HepG2 (cell line): ENCODE data around the gene LYRM4. TPM values are rescaled to one million over a fixed set of nuclear protein-coding genes. Genes with fewer than 3 reads are reported as not detected.

Experiments used
- ATAC-seq: fragments of 200-7000 bp; cut with Tn5 transposase; 3 replicates; pipeline ENCODE4 v1.9.1; 2020; ENCODE audit warnings: mild to moderate bottlenecking, moderate library complexity
- BruUV-seq: library from RNA; stranded (reverse); fragments of 400-500 nt; replicated peaks from 2 replicates; lab custom pipeline; 2021; lab: Mats Ljungman, UMichigan
- CTCF ChIA-PET: fragments of 300-600 bp; formaldehyde crosslinking; extraction: SDS; loops from one replicate; lab custom pipeline; 2021; ENCODE audit warnings: low total read pairs, inconsistent platforms, low intra/inter-chr PET ratio; lab: Yijun Ruan, JAX
- POLR2A ChIA-PET: fragments of 350-600 bp; sonication (Branson Sonifier 250); formaldehyde crosslinking; loops from one replicate; lab custom pipeline; 2020; ENCODE audit warnings: antibody characterized with exemption, inconsistent platforms; lab: Yijun Ruan, JAX
- DNase-seq: peaks from one replicate; pipeline ENCODE4 v3.0.0-alpha.2; 2015; ENCODE audit warnings: low spot score
- FAIRE-seq: peaks from 3 replicates; lab custom pipeline; 2011; peaks lifted over from hg19 to GRCh38; lab: Jason Lieb, UNC
- H2AFZ ChIP-seq: one replicate; pipeline ENCODE4 v1.6.1; 2011; ENCODE audit warnings: low read length, inconsistent platforms
- H3K27ac ChIP-seq: fragments of 300-600 bp; 3 replicates; pipeline ENCODE4 v1.8.0; 2011; ENCODE audit warnings: mixed run types, mild to moderate bottlenecking, mixed read lengths, low read length, inconsistent platforms; ENCODE audit not compliant: insufficient read depth; ENCODE audit errors: extremely low read length
- H3K27me3 ChIP-seq, 2 experiments: fragments of 200-600 bp in 1 of 2; 2 replicates in 1 of 2; 3 replicates in 1 of 2; pipeline versions ENCODE4 v1.6.0 to v1.8.0; 2011; ENCODE audit warnings: low read length in 2 of 2, mild to moderate bottlenecking in 2 of 2, moderate library complexity in 2 of 2, inconsistent platforms in 1 of 2; ENCODE audit not compliant: insufficient read depth in 2 of 2, control insufficient read depth in 1 of 2
- H3K36me3 ChIP-seq, 2 experiments: fragments of 200-600 bp in 1 of 2; replicated peaks in 1 of 2; 2 replicates in 1 of 2; 3 replicates in 1 of 2; pipeline versions ENCODE4 v1.5.1 to v1.8.0; 2011; ENCODE audit warnings: low read length in 2 of 2, inconsistent platforms in 1 of 2; ENCODE audit not compliant: insufficient read depth in 2 of 2, control insufficient read depth in 1 of 2
- H3K4me1 ChIP-seq: 2 replicates; pipeline ENCODE4 v1.5.1; 2012; ENCODE audit warnings: low read length, inconsistent platforms; ENCODE audit not compliant: insufficient read depth
- H3K4me2 ChIP-seq: 2 replicates; pipeline ENCODE4 v1.6.0; 2011; ENCODE audit warnings: low read depth, low read length, inconsistent platforms
- H3K4me3 ChIP-seq, 3 experiments: fragments of 200-600 bp in 1 of 3; sonication (generic), shearing (Covaris generic) in 1 of 3; replicated peaks in 1 of 3; 2 replicates each; pipeline ENCODE4 v1.5.1; 2011 to 2016; ENCODE audit warnings: low read length in 3 of 3, inconsistent platforms in 2 of 3, low read depth in 2 of 3, mild to moderate bottlenecking in 2 of 3, control low read depth in 1 of 3, mixed read lengths in 1 of 3; ENCODE audit not compliant: insufficient read depth in 1 of 3
- H3K79me2 ChIP-seq: one replicate; pipeline ENCODE4 v1.6.1; 2011; ENCODE audit warnings: low read length, inconsistent platforms; ENCODE audit not compliant: insufficient read depth
- H3K9ac ChIP-seq: 2 replicates; pipeline ENCODE4 v1.6.0; 2011; ENCODE audit warnings: mild to moderate bottlenecking, low read depth, low read length, inconsistent platforms; ENCODE audit not compliant: insufficient read depth
- H3K9me3 ChIP-seq: 2 replicates; pipeline ENCODE4 v1.5.1; 2012; ENCODE audit warnings: mild to moderate bottlenecking, low read length
- H4K20me1 ChIP-seq: 2 replicates; pipeline ENCODE4 v1.6.0; 2011; ENCODE audit warnings: inconsistent platforms, mild to moderate bottlenecking, low read length, moderate library complexity; ENCODE audit not compliant: insufficient read depth
- ATF3 ChIP-seq: sonication (generic); formaldehyde crosslinking; IDR thresholded peaks from 2 replicates; pipeline ENCODE4 v1.4.0; 2020; ENCODE audit warnings: missing genetic modification reagents
- ATF4 ChIP-seq, 2 experiments: fragments of 450-650 bp in 1 of 2; sonication (generic) in 1 of 2; formaldehyde crosslinking; IDR thresholded peaks; 2 replicates each; pipeline versions ENCODE4 v1.5.0 to v1.8.0; 2020 to 2022; ENCODE audit warnings: mild to moderate bottlenecking in 1 of 2, missing genetic modification reagents in 1 of 2
- CEBPB ChIP-seq: IDR thresholded peaks from 2 replicates; pipeline ENCODE4 v1.6.1; 2011; ENCODE audit warnings: low read depth, low read length, improper control_type of control experiment, borderline replicate concordance
- CEBPG ChIP-seq: IDR thresholded peaks from 2 replicates; pipeline ENCODE4 v1.6.1; 2016
- CHD2 ChIP-seq: IDR thresholded peaks from 2 replicates; pipeline ENCODE4 v1.6.1; 2011; ENCODE audit warnings: low read depth, low read length, improper control_type of control experiment
- ELF3 ChIP-seq: IDR thresholded peaks from 2 replicates; pipeline ENCODE4 v1.6.1; 2016; ENCODE audit warnings: missing genetic modification reagents, missing compliant biosample characterization
- GATAD2A ChIP-seq: IDR thresholded peaks from 2 replicates; pipeline ENCODE4 v1.6.1; 2016
- HINFP ChIP-seq: sonication (generic); formaldehyde crosslinking; IDR thresholded peaks from 2 replicates; pipeline ENCODE4 v1.4.0; 2020; ENCODE audit warnings: low read depth, mild to moderate bottlenecking, missing genetic modification reagents
- IKZF1 ChIP-seq: fragments of 450-650 bp; IDR thresholded peaks from 2 replicates; pipeline ENCODE4 v1.7.1; 2016
- KLF11 ChIP-seq: IDR thresholded peaks from 2 replicates; pipeline ENCODE4 v1.6.1; 2016; ENCODE audit warnings: missing compliant biosample characterization
- MED8 ChIP-seq: sonication (generic); formaldehyde crosslinking; IDR thresholded peaks from 2 replicates; pipeline ENCODE4 v1.8.1; 2023; ENCODE audit warnings: mild to moderate bottlenecking, missing genetic modification reagents; ENCODE audit not compliant: insufficient replicate concordance
- MYNN ChIP-seq: sonication (generic); formaldehyde crosslinking; IDR thresholded peaks from 2 replicates; pipeline ENCODE4 v1.4.0; 2020; ENCODE audit warnings: mild to moderate bottlenecking, low read depth, missing genetic modification reagents
- NBN ChIP-seq: fragments of 450-650 bp; conservative IDR thresholded peaks from 2 replicates; pipeline ENCODE4 v1.6.1; 2017
- SMAD3 ChIP-seq: sonication (generic); formaldehyde crosslinking; IDR thresholded peaks from 2 replicates; pipeline ENCODE4 v1.4.0; 2020; ENCODE audit warnings: missing genetic modification reagents
- STAT5B ChIP-seq: sonication (generic); formaldehyde crosslinking; IDR thresholded peaks from 2 replicates; pipeline ENCODE4 v1.4.0; 2020; ENCODE audit warnings: missing genetic modification reagents
- TOPORS ChIP-seq: sonication (generic); formaldehyde crosslinking; IDR thresholded peaks from 2 replicates; pipeline ENCODE4 v1.8.0; 2023; ENCODE audit warnings: mild to moderate bottlenecking, missing genetic modification reagents
- TP53 ChIP-seq: sonication (generic); formaldehyde crosslinking; conservative IDR thresholded peaks from 2 replicates; pipeline ENCODE4 v1.4.0; 2020; ENCODE audit warnings: missing genetic modification reagents
- TRAFD1 ChIP-seq: sonication (generic); formaldehyde crosslinking; IDR thresholded peaks from 2 replicates; pipeline ENCODE4 v1.5.1; 2020; ENCODE audit warnings: missing genetic modification reagents, mild to moderate bottlenecking, borderline replicate concordance
- ZNF589 ChIP-seq: sonication (generic); formaldehyde crosslinking; conservative IDR thresholded peaks from 2 replicates; pipeline ENCODE4 v1.8.0; 2022; ENCODE audit warnings: mild to moderate bottlenecking, moderate library complexity, missing genetic modification reagents
- ZNF629 ChIP-seq: sonication (generic); formaldehyde crosslinking; conservative IDR thresholded peaks from 2 replicates; pipeline ENCODE4 v1.5.0; 2020; ENCODE audit warnings: missing genetic modification reagents
- ZNF740 ChIP-seq: sonication (generic); formaldehyde crosslinking; IDR thresholded peaks from 2 replicates; pipeline ENCODE4 v1.4.0; 2020; ENCODE audit warnings: missing genetic modification reagents
- ZNF775 ChIP-seq: sonication (generic); formaldehyde crosslinking; IDR thresholded peaks from 2 replicates; pipeline ENCODE4 v1.4.0; 2020; ENCODE audit warnings: missing genetic modification reagents, mild to moderate bottlenecking, moderate library complexity, borderline replicate concordance
- WGBS: methylation state at CpG from one replicate; pipeline ENCODE4 v1.1.6; 2017; ENCODE audit warnings: low lambda C conversion rate; 5-methylcytosine and 5-hydroxymethylcytosine counted together
- in situ Hi-C: cut with HindIII; loops from 2 replicates; pipeline ENCODE4 v1.10.0; 2017; ENCODE audit warnings: low pct_unique_long_range_greater_than_20kb; ENCODE audit not compliant: extremely low pct_ligation_motif_present
- intact Hi-C: fragments of 100-400 bp; cut with micrococcal nuclease; formaldehyde crosslinking; loops from one replicate; pipeline ENCODE4 v1.10.0; 2022; ENCODE audit not compliant: unreplicated experiment
- polyA plus RNA-seq, 8 experiments: library from polyadenylated mRNA; depleted of rRNA in 3 of 8; stranded (reverse) in 7 of 8; unstranded in 1 of 8; fragments of >200 nt; fragmentation: Illumina TruSeq in 4 of 8; extraction: Trizol in 4 of 8; gene quantifications; 2 replicates each; pipeline versions ENCODE4 v1.2.1 to v1.2.3, GENCODE V29; 2011 to 2016; ENCODE audit warnings: low read depth in 4 of 8, missing spikeins in 1 of 8, mixed read lengths in 1 of 8; ENCODE audit not compliant: insufficient read depth in 1 of 8
- total RNA-seq, 5 experiments: library from RNA; depleted of rRNA; stranded (reverse); fragments of >200 nt; fragmentation: Illumina TruSeq; extraction: Trizol; gene quantifications; 2 replicates each; pipeline ENCODE4 v1.2.3, GENCODE V29; 2016; ENCODE audit warnings: low read depth in 1 of 5

LYRM4 gene
- total and polyA plus RNA-seq, 2 of the 13 experiments (the other 11 are each of a cell fraction or from before 2014, with no cell fraction given): 64.6 to 67.5 TPM

GRCh38 chr6:5307058-5307457 lies 46.3 kb upstream of the LYRM4 start (continued):
- TF ChIP-seq HINFP (CRISPR knock-in tag): no peak
- TF ChIP-seq TP53 (CRISPR knock-in tag): no peak
- TF ChIP-seq ZNF775 (CRISPR knock-in tag): no peak
- no peak for TF ChIP-seq ZNF629 (CRISPR knock-in tag)
- no peak for TF ChIP-seq TOPORS
- TF ChIP-seq KLF11: no peak
- TF ChIP-seq CHD2: no peak
- TF ChIP-seq ATF3: no peak
- TF ChIP-seq SMAD3 (CRISPR knock-in tag): no peak
- no peak for TF ChIP-seq IKZF1

GRCh38 chr6:5305968-5306626 lies 45.3 kb upstream of the LYRM4 start:
- Histone ChIP-seq H3K4me1 (peaks cover 15% of the 10 kb centered on the region), H4K20me1 (no peaks in the 10 kb centered on the region), H3K4me3 (no peak overlapping the region), H3K27me3 (no peaks in the 10 kb centered on the region), H2AFZ (no peak overlapping the region), H3K4me2 (no peak overlapping the region), H3K9ac (no peak overlapping the region), H3K9me3 (no peaks in the 10 kb centered on the region), H3K27ac (no peak overlapping the region), H3K79me2 (peaks cover 2% of the 10 kb centered on the region), H3K36me3 (no peaks in the 10 kb centered on the region)
- in situ Hi-C loops (no loop called here), intact Hi-C loops (no loop called here)
- ChIA-PET POLR2A (no interaction called here), CTCF (interaction anchor here (1.0 kb wide), 1 partner anchor 163 kb away, joined by 3 read pairs; no protein-coding TSS in a partner anchor)
- no peak for ATAC-seq
- FAIRE-seq: no peak
- no TSS peak for BruUV-seq
- 62% methylated on average over 5 of the region's 5 CpGs for WGBS
- peak; percentile 10 for DNase-seq
- TF ChIP-seq STAT5B (CRISPR knock-in tag) (no peak), CEBPB (peak; percentile 58; the same call in 1 of the 2 replicates), TRAFD1 (CRISPR knock-in tag) (no peak), ZNF589 (CRISPR knock-in tag) (no peak), GATAD2A (peak; percentile 51; the same call in 1 of the 2 replicates), CEBPG (CRISPR knock-in tag) (peak; percentile 46), MED8 (CRISPR knock-in tag) (no peak), ELF3 (0 out of 2 replicates have a peak, but pooled peaks have one; percentile 12), MYNN (no peak), ATF4 (CRISPR knock-in tag; IDR thresholded peaks at IDR 0.05) (peak in 1 of 2 experiments; percentile 80; a peak in 2 of 4 replicates), ZNF740 (CRISPR knock-in tag) (no peak), NBN (no peak)
